Fibroblast of lung (primary cell): ENCODE results near the gene PPFIBP2.

ENCODE experiments used
- CTCF ChIP-seq, 2 donors: IDR thresholded peaks in 1 of 2; conservative IDR thresholded peaks in 1 of 2; 1 replicate in 1 of 2; 2 replicates in 1 of 2; pipeline ENCODE4 v1.5.1; 2011 to 2012; ENCODE audit warnings: low read length in 2 of 2, control low read depth in 1 of 2, inconsistent platforms in 1 of 2, low read depth in 1 of 2, mild to moderate bottlenecking in 1 of 2
- EZH2 ChIP-seq: IDR thresholded peaks from 2 replicates; pipeline ENCODE4 v1.5.1; 2012; ENCODE audit warnings: low read length, control low read depth, mild to moderate bottlenecking; ENCODE audit errors: missing control alignments

- TF ChIP-seq CTCF (conservative IDR thresholded peaks at IDR 0.05 in 1 of 2, IDR thresholded peaks at IDR 0.05 in 1 of 2; ENCODE audit: low read depth in 1 of 2, low read length in 2 of 2) (no peak), EZH2 (no peak)
These were observed 12.5 kb upstream of the PPFIBP2 start for GRCh38 chr11:7501251-7501650.
